Nephron progenitor cell (in vitro differentiated cells): ENCODE results near the gene METTL22.

Experiments used
- DNase-seq: peaks from one replicate; pipeline ENCODE4 v3.0.0; 2021
- H3K27ac Mint-ChIP-seq: 2 replicates; pipeline ENCODE4 v1.8.0; 2021; ENCODE audit warnings: mild to moderate bottlenecking, moderate library complexity, mixed read lengths
- H3K27me3 Mint-ChIP-seq: 2 replicates; pipeline ENCODE4 v1.8.0; 2021; ENCODE audit warnings: mild to moderate bottlenecking, low read depth, mixed read lengths; ENCODE audit not compliant: poor library complexity
- H3K36me3 Mint-ChIP-seq: 2 replicates; pipeline ENCODE4 v1.8.0; 2021; ENCODE audit warnings: low read depth, mixed read lengths
- H3K4me1 Mint-ChIP-seq: 2 replicates; pipeline ENCODE4 v1.8.0; 2021; ENCODE audit warnings: mixed read lengths
- H3K4me3 Mint-ChIP-seq: 2 replicates; pipeline ENCODE4 v1.8.0; 2021; ENCODE audit warnings: mild to moderate bottlenecking, moderate library complexity, mixed read lengths
- H3K9me3 Mint-ChIP-seq: 2 replicates; pipeline ENCODE4 v1.8.0; 2021; ENCODE audit warnings: mild to moderate bottlenecking, moderate library complexity, mixed read lengths
- CTCF ChIP-seq: fragments of 200-600 bp; sonication (generic); IDR thresholded peaks from 2 replicates; pipeline ENCODE4 v1.5.0; 2021; ENCODE audit warnings: antibody characterized with exemption

The METTL22 gene

GRCh38 chr16:8605554-8605953 is 15.9 kb upstream of the METTL22 start:
- TF ChIP-seq CTCF = no peak
- peaks cover 8% of the 10 kb centered on the region for H3K9me3 Mint-ChIP-seq
- peaks cover 50% of the 10 kb centered on the region for H3K27me3 Mint-ChIP-seq

GRCh38 chr16:8607214-8607613 is 14.3 kb upstream of the METTL22 start:
- Mint-ChIP-seq H3K27me3 (peaks cover 60% of the 10 kb centered on the region), H3K27ac (no peak overlapping the region), H3K4me3 (no peak overlapping the region), H3K4me1 (no peaks in the 10 kb centered on the region), H3K36me3 (no peaks in the 10 kb centered on the region), H3K9me3 (peaks cover 4% of the 10 kb centered on the region)
- no peak for TF ChIP-seq CTCF
- no peak for DNase-seq

More at GRCh38 chr16:8605554-8605953, 15.9 kb upstream of the METTL22 start:
- Mint-ChIP-seq H3K27ac (no peak overlapping the region), H3K4me1 (no peaks in the 10 kb centered on the region), H3K36me3 (no peaks in the 10 kb centered on the region), H3K4me3 (no peak overlapping the region)
- DNase-seq = no peak

GRCh38 chr16:8611122-8611521 is 10.4 kb upstream of the METTL22 start:
- no peak for DNase-seq
- H3K4me1 Mint-ChIP-seq = peaks cover 10% of the 10 kb centered on the region
- no peaks in the 10 kb centered on the region for H3K36me3 Mint-ChIP-seq
- H3K27ac Mint-ChIP-seq = no peak overlapping the region
- H3K9me3 Mint-ChIP-seq = peaks cover 4% of the 10 kb centered on the region
- H3K27me3 Mint-ChIP-seq = peaks cover 74% of the 10 kb centered on the region
- H3K4me3 Mint-ChIP-seq = no peak overlapping the region
- no peak for TF ChIP-seq CTCF

GRCh38 chr16:8611886-8612600 is 9.5 kb upstream of the METTL22 start:
- no peak for TF ChIP-seq CTCF
- Mint-ChIP-seq H3K9me3 (no peaks in the 10 kb centered on the region), H3K27ac (no peak overlapping the region), H3K27me3 (peaks cover 75% of the 10 kb centered on the region), H3K4me3 (no peak overlapping the region), H3K36me3 (no peaks in the 10 kb centered on the region), H3K4me1 (peaks cover 10% of the 10 kb centered on the region)
- no peak for DNase-seq

- Mint-ChIP-seq H3K27ac (peak overlapping the region; percentile 14), H3K4me1 (peaks cover 10% of the 10 kb centered on the region), H3K9me3 (no peaks in the 10 kb centered on the region), H3K36me3 (no peaks in the 10 kb centered on the region), H3K27me3 (peaks cover 57% of the 10 kb centered on the region), H3K4me3 (no peak overlapping the region)
- no peak for DNase-seq
- no peak for TF ChIP-seq CTCF
Measured at GRCh38 chr16:8614435-8615029, 7.0 kb upstream of the METTL22 start.
